WTC11 (cell line): ENCODE results near the gene PTPRN. TPM values are rescaled to one million over a fixed set of nuclear protein-coding genes. Genes with fewer than 3 reads are reported as not detected.

Experiments
- ATAC-seq: fragments of 200-7000 bp; cut with Tn5 transposase; 2 replicates; pipeline ENCODE4 v1.10.0; 2021; ENCODE audit warnings: mild to moderate bottlenecking, moderate library complexity
- CTCF ChIA-PET: fragments of 300-600 bp; sonication (Branson Sonifier 250); formaldehyde crosslinking; loops from one replicate; lab custom pipeline; 2021; ENCODE audit warnings: antibody characterized with exemption; lab: Charles Lee
- POLR2A ChIA-PET: fragments of 350-600 bp; sonication (Branson Sonifier 250); formaldehyde crosslinking; loops from one replicate; lab custom pipeline; 2021; ENCODE audit warnings: antibody characterized with exemption; lab: Charles Lee
- DNase-seq: peaks from one replicate; pipeline ENCODE4 v3.0.0; 2021; ENCODE audit warnings: low spot score
- H3K27ac Mint-ChIP-seq: 2 replicates; pipeline ENCODE4 v1.8.0; 2021; ENCODE audit warnings: mixed read lengths
- H3K27me3 Mint-ChIP-seq: 2 replicates; pipeline ENCODE4 v1.8.0; 2021; ENCODE audit warnings: low read depth, mild to moderate bottlenecking, moderate library complexity, mixed read lengths
- H3K36me3 Mint-ChIP-seq: 2 replicates; pipeline ENCODE4 v1.8.0; 2021; ENCODE audit warnings: mixed read lengths
- H3K4me1 Mint-ChIP-seq: 2 replicates; pipeline ENCODE4 v1.8.0; 2022; ENCODE audit warnings: mixed read lengths
- H3K4me3 Mint-ChIP-seq: 2 replicates; pipeline ENCODE4 v1.8.0; 2021; ENCODE audit warnings: mild to moderate bottlenecking, moderate library complexity, mixed read lengths
- H3K9me3 Mint-ChIP-seq: 2 replicates; pipeline ENCODE4 v1.8.0; 2021; ENCODE audit warnings: mixed read lengths
- AR ChIP-seq: fragments of 250-450 bp; sonication (Bioruptor Pico); IDR thresholded peaks from 2 replicates; pipeline ENCODE4 v1.9.0; 2021; ENCODE audit warnings: mild to moderate bottlenecking
- E2F4 ChIP-seq: sonication (generic); formaldehyde crosslinking; IDR thresholded peaks from 2 replicates; pipeline ENCODE4 v1.8.1; 2022; ENCODE audit warnings: low read depth, mild to moderate bottlenecking, moderate library complexity, missing genetic modification reagents, borderline replicate concordance
- KAT7 ChIP-seq: sonication (generic); formaldehyde crosslinking; IDR thresholded peaks from 2 replicates; pipeline ENCODE4 v1.8.1; 2023; ENCODE audit warnings: missing genetic modification reagents, mild to moderate bottlenecking, borderline replicate concordance
- MXD4 ChIP-seq: fragments of 250-450 bp; sonication (Bioruptor Pico); IDR thresholded peaks from 2 replicates; pipeline ENCODE4 v1.8.0; 2021; ENCODE audit warnings: mild to moderate bottlenecking, moderate library complexity, borderline replicate concordance
- PRRX2 ChIP-seq: fragments of 250-450 bp; sonication (Bioruptor Pico); IDR thresholded peaks from 2 replicates; pipeline ENCODE4 v1.8.0; 2021; ENCODE audit warnings: mild to moderate bottlenecking
- RORB ChIP-seq: fragments of 250-450 bp; sonication (Bioruptor Pico); IDR thresholded peaks from 2 replicates; pipeline ENCODE4 v1.9.0; 2021; ENCODE audit warnings: mild to moderate bottlenecking
- SP1 ChIP-seq: sonication (generic); formaldehyde crosslinking; conservative IDR thresholded peaks from 2 replicates; pipeline ENCODE4 v1.8.1; 2022; ENCODE audit warnings: missing genetic modification reagents
- TEAD4 ChIP-seq: sonication (generic); formaldehyde crosslinking; IDR thresholded peaks from 2 replicates; pipeline ENCODE4 v1.8.0; 2022; ENCODE audit warnings: mild to moderate bottlenecking, missing genetic modification reagents
- ZMAT4 ChIP-seq: fragments of 250-450 bp; sonication (Bioruptor Pico); IDR thresholded peaks from 2 replicates; pipeline ENCODE4 v1.9.0; 2021; ENCODE audit warnings: mild to moderate bottlenecking
- ZNF416 ChIP-seq: fragments of 250-450 bp; sonication (Bioruptor Pico); IDR thresholded peaks from 2 replicates; pipeline ENCODE4 v1.9.0; 2021; ENCODE audit warnings: mild to moderate bottlenecking, inconsistent platforms
- total RNA-seq: library from RNA; stranded (reverse); gene quantifications from 3 replicates; pipeline ENCODE4 v1.2.3, GENCODE V29; 2021
- TF ChIP-seq, protein P1 (sequence below): sonication (generic); formaldehyde crosslinking; IDR thresholded peaks from 2 replicates; pipeline ENCODE4 v1.8.0; 2022; ENCODE audit warnings: mild to moderate bottlenecking, missing genetic modification reagents
- TF ChIP-seq, protein P2 (sequence below): sonication (generic); formaldehyde crosslinking; IDR thresholded peaks from 2 replicates; pipeline ENCODE4 v1.8.1; 2023; ENCODE audit warnings: mild to moderate bottlenecking, missing genetic modification reagents
- TF ChIP-seq, protein P3 (sequence below): sonication (generic); formaldehyde crosslinking; IDR thresholded peaks from 2 replicates; pipeline ENCODE4 v1.8.1; 2023; ENCODE audit warnings: mild to moderate bottlenecking, missing genetic modification reagents, borderline replicate concordance
- TF ChIP-seq, protein P4 (sequence below): sonication (generic); formaldehyde crosslinking; IDR thresholded peaks from 2 replicates; pipeline ENCODE4 v1.8.1; 2022; ENCODE audit warnings: low read depth, missing genetic modification reagents, borderline replicate concordance
- TF ChIP-seq, protein P5 (sequence below): sonication (generic); formaldehyde crosslinking; IDR thresholded peaks from 2 replicates; pipeline ENCODE4 v1.8.0; 2022; ENCODE audit warnings: mild to moderate bottlenecking, missing genetic modification reagents

Gene PTPRN
- total RNA-seq, 1 experiment from 2014 or later: 3.8 TPM

GRCh38 chr2:219335373-219335786 lies 26.2 kb upstream of the PTPRN start (continued):
- TF ChIP-seq, protein P1, sequence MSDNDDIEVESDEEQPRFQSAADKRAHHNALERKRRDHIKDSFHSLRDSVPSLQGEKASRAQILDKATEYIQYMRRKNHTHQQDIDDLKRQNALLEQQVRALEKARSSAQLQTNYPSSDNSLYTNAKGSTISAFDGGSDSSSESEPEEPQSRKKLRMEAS: no peak
- TF ChIP-seq MXD4 (CRISPR knock-in tag) (no peak), AR (CRISPR knock-in tag) (no peak), PRRX2 (no peak), ZNF416 (no peak), KAT7 (CRISPR knock-in tag) (no peak), TEAD4 (CRISPR knock-in tag) (no peak)
- TF ChIP-seq, protein P2, sequence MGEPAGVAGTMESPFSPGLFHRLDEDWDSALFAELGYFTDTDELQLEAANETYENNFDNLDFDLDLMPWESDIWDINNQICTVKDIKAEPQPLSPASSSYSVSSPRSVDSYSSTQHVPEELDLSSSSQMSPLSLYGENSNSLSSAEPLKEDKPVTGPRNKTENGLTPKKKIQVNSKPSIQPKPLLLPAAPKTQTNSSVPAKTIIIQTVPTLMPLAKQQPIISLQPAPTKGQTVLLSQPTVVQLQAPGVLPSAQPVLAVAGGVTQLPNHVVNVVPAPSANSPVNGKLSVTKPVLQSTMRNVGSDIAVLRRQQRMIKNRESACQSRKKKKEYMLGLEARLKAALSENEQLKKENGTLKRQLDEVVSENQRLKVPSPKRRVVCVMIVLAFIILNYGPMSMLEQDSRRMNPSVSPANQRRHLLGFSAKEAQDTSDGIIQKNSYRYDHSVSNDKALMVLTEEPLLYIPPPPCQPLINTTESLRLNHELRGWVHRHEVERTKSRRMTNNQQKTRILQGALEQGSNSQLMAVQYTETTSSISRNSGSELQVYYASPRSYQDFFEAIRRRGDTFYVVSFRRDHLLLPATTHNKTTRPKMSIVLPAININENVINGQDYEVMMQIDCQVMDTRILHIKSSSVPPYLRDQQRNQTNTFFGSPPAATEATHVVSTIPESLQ: no peak
- TF ChIP-seq, protein P3, sequence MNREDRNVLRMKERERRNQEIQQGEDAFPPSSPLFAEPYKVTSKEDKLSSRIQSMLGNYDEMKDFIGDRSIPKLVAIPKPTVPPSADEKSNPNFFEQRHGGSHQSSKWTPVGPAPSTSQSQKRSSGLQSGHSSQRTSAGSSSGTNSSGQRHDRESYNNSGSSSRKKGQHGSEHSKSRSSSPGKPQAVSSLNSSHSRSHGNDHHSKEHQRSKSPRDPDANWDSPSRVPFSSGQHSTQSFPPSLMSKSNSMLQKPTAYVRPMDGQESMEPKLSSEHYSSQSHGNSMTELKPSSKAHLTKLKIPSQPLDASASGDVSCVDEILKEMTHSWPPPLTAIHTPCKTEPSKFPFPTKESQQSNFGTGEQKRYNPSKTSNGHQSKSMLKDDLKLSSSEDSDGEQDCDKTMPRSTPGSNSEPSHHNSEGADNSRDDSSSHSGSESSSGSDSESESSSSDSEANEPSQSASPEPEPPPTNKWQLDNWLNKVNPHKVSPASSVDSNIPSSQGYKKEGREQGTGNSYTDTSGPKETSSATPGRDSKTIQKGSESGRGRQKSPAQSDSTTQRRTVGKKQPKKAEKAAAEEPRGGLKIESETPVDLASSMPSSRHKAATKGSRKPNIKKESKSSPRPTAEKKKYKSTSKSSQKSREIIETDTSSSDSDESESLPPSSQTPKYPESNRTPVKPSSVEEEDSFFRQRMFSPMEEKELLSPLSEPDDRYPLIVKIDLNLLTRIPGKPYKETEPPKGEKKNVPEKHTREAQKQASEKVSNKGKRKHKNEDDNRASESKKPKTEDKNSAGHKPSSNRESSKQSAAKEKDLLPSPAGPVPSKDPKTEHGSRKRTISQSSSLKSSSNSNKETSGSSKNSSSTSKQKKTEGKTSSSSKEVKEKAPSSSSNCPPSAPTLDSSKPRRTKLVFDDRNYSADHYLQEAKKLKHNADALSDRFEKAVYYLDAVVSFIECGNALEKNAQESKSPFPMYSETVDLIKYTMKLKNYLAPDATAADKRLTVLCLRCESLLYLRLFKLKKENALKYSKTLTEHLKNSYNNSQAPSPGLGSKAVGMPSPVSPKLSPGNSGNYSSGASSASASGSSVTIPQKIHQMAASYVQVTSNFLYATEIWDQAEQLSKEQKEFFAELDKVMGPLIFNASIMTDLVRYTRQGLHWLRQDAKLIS (CRISPR knock-in tag): no peak

GRCh38 chr2:219334076-219334475 lies 24.9 kb upstream of the PTPRN start:
- H3K4me3 Mint-ChIP-seq: no peak overlapping the region
- no peak overlapping the region for H3K27ac Mint-ChIP-seq
- H3K4me1 Mint-ChIP-seq: peaks cover 11% of the 10 kb centered on the region
- DNase-seq (no peak), ATAC-seq (no peak)
- CTCF ChIA-PET: interaction anchor here (1.4 kb wide), 1 partner anchor 39 kb away, joined by 5 read pairs; no protein-coding TSS in a partner anchor
- H3K27me3 Mint-ChIP-seq: peaks cover 78% of the 10 kb centered on the region
- no peaks in the 10 kb centered on the region for H3K36me3 Mint-ChIP-seq
- POLR2A ChIA-PET: no interaction called here
- H3K9me3 Mint-ChIP-seq: peaks cover 6% of the 10 kb centered on the region; the same call in 1 of the 2 replicates
- no peak for TF ChIP-seq E2F4 (CRISPR knock-in tag)
- TF ChIP-seq RORB (CRISPR knock-in tag): no peak
- no peak for TF ChIP-seq ZMAT4 (CRISPR knock-in tag)

GRCh38 chr2:219332542-219332941 lies 23.3 kb upstream of the PTPRN start, which contains the start of gene RESP18:
TSS of gene RESP18 (minus strand) at chr2:219332744.
- Mint-ChIP-seq H3K27me3 (peaks cover 90% of the 10 kb centered on the region), H3K27ac (no peak within 1 kb of the TSS), H3K9me3 (peaks cover 6% of the 10 kb centered on the region; the same call in 1 of the 2 replicates)
- TF ChIP-seq, protein P4, sequence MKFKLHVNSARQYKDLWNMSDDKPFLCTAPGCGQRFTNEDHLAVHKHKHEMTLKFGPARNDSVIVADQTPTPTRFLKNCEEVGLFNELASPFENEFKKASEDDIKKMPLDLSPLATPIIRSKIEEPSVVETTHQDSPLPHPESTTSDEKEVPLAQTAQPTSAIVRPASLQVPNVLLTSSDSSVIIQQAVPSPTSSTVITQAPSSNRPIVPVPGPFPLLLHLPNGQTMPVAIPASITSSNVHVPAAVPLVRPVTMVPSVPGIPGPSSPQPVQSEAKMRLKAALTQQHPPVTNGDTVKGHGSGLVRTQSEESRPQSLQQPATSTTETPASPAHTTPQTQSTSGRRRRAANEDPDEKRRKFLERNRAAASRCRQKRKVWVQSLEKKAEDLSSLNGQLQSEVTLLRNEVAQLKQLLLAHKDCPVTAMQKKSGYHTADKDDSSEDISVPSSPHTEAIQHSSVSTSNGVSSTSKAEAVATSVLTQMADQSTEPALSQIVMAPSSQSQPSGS (CRISPR knock-in tag): no peak
- no peak for TF ChIP-seq RORB (CRISPR knock-in tag)
- TF ChIP-seq SP1 (CRISPR knock-in tag): no peak
- TF ChIP-seq, protein P5, sequence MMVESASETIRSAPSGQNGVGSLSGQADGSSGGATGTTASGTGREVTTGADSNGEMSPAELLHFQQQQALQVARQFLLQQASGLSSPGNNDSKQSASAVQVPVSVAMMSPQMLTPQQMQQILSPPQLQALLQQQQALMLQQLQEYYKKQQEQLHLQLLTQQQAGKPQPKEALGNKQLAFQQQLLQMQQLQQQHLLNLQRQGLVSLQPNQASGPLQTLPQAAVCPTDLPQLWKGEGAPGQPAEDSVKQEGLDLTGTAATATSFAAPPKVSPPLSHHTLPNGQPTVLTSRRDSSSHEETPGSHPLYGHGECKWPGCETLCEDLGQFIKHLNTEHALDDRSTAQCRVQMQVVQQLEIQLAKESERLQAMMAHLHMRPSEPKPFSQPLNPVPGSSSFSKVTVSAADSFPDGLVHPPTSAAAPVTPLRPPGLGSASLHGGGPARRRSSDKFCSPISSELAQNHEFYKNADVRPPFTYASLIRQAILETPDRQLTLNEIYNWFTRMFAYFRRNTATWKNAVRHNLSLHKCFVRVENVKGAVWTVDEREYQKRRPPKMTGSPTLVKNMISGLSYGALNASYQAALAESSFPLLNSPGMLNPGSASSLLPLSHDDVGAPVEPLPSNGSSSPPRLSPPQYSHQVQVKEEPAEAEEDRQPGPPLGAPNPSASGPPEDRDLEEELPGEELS: no peak
- TF ChIP-seq, all 79 proteins: peak for 0
- Mint-ChIP-seq H3K4me1 (peaks cover 11% of the 10 kb centered on the region), H3K4me3 (peak within 1 kb of the TSS; percentile 54), H3K36me3 (no peaks in the 10 kb centered on the region)
- CTCF ChIA-PET: interaction anchor here (1.0 to 2.8 kb wide), 4 partner anchors 19 to 274 kb away, joined by 3 to 12 read pairs (median 4); no protein-coding TSS in a partner anchor
- ATAC-seq (peak; percentile 69), DNase-seq (peak; percentile 41)
- POLR2A ChIA-PET: interaction anchor here (0.5 to 0.8 kb wide), 2 partner anchors 13 to 23 kb away, joined by 3 to 4 read pairs; no protein-coding TSS in a partner anchor
